ENCODE measurements around the gene PTGER2.

Gene PTGER2

GRCh38 chr14:52279408-52279807, 34.7 kb upstream of the PTGER2 start:
- Histone ChIP-seq H2AFZ (ENCODE audit: low read depth, low read length) (no peak overlapping the region), H4K8ac (ENCODE audit: low read length) (no peak overlapping the region), H3K4ac (ENCODE audit: low read depth in 1 of 2, low read length in 2 of 2) (no peak overlapping the region), H3K18ac (ENCODE audit: low read depth in 1 of 2, low read length in 2 of 2) (no peak overlapping the region), H2BK15ac (ENCODE audit: low read depth, poor library complexity, severe bottlenecking) (no peak overlapping the region), H3K23ac (ENCODE audit: low read length in 2 of 2) (no peak overlapping the region), H3K4me1 (ENCODE audit: control insufficient read depth, insufficient read depth, low read depth, low read length) (no peaks in the 10 kb centered on the region), H2BK5ac (ENCODE audit: low read depth, low read length, poor library complexity, severe bottlenecking) (no peak overlapping the region), H3K4me2 (ENCODE audit: low read length, poor library complexity, severe bottlenecking) (no peak overlapping the region), H3K27me3 (ENCODE audit: control insufficient read depth in 1 of 2, insufficient read depth in 1 of 2, low read length in 2 of 2) (peaks cover 0 to 11% of the 10 kb centered on the region in 2 experiments), H3K79me1 (replicated peaks; ENCODE audit: low read length, poor library complexity, severe bottlenecking) (no peaks in the 10 kb centered on the region), H2BK120ac (ENCODE audit: low read depth, low read length) (no peak overlapping the region), H2BK12ac (ENCODE audit: low read length in 2 of 2) (no peak overlapping the region), H3K9ac (ENCODE audit: low read length) (no peak overlapping the region), H3K27ac (ENCODE audit: low read length, poor library complexity, severe bottlenecking) (no peak overlapping the region), H4K91ac (ENCODE audit: low read length) (no peak overlapping the region), H3K14ac (ENCODE audit: low read length in 2 of 2) (no peak overlapping the region), H3K36me3 (ENCODE audit: control insufficient read depth in 1 of 2, insufficient read depth in 2 of 2, low read depth in 1 of 2, low read length in 2 of 2) (no peaks in the 10 kb centered on the region), H3K4me3 (ENCODE audit: insufficient read depth in 1 of 2, low read depth in 1 of 2, low read length in 2 of 2) (no peak overlapping the region), H2AK5ac (ENCODE audit: low read length, severe bottlenecking) (no peak overlapping the region), H3K9me3 (ENCODE audit: control insufficient read depth, low read length) (no peaks in the 10 kb centered on the region)
- peak; percentile 39 for DNase-seq
- 39% methylated on average over 2 of the region's 3 CpGs for WGBS

- no peak overlapping the region for H2BK12ac ChIP-seq (ENCODE audit: low read length in 2 of 2)
- no peak overlapping the region for H3K4me2 ChIP-seq (ENCODE audit: low read length, poor library complexity, severe bottlenecking)
- no peak overlapping the region for H3K27ac ChIP-seq (ENCODE audit: low read length, poor library complexity, severe bottlenecking)
- WGBS = 65% methylated on average over 2 of the region's 2 CpGs
- H2AFZ ChIP-seq (ENCODE audit: low read depth, low read length) = no peak overlapping the region
- H2BK120ac ChIP-seq (ENCODE audit: low read depth, low read length) = no peak overlapping the region
- no peak overlapping the region for H3K14ac ChIP-seq (ENCODE audit: low read length in 2 of 2)
- H3K9ac ChIP-seq (ENCODE audit: low read length) = no peak overlapping the region
- H3K27me3 ChIP-seq (ENCODE audit: control insufficient read depth in 1 of 2, insufficient read depth in 1 of 2, low read length in 2 of 2) = peaks cover 0 to 11% of the 10 kb centered on the region in 2 experiments
- H3K23ac ChIP-seq (ENCODE audit: low read length in 2 of 2) = no peak overlapping the region
- H4K91ac ChIP-seq (ENCODE audit: low read length) = no peak overlapping the region
- H2BK15ac ChIP-seq (ENCODE audit: low read depth, poor library complexity, severe bottlenecking) = no peak overlapping the region
- H3K4me1 ChIP-seq (ENCODE audit: control insufficient read depth, insufficient read depth, low read depth, low read length) = peaks cover 2% of the 10 kb centered on the region
- DNase-seq = no peak
- H3K79me1 ChIP-seq (replicated peaks; ENCODE audit: low read length, poor library complexity, severe bottlenecking) = no peaks in the 10 kb centered on the region
- no peaks in the 10 kb centered on the region for H3K9me3 ChIP-seq (ENCODE audit: control insufficient read depth, low read length)
- no peak overlapping the region for H2AK5ac ChIP-seq (ENCODE audit: low read length, severe bottlenecking)
- H3K36me3 ChIP-seq (ENCODE audit: control insufficient read depth in 1 of 2, insufficient read depth in 2 of 2, low read depth in 1 of 2, low read length in 2 of 2) = no peaks in the 10 kb centered on the region
- no peak overlapping the region for H2BK5ac ChIP-seq (ENCODE audit: low read depth, low read length, poor library complexity, severe bottlenecking)
- no peak overlapping the region for H3K4ac ChIP-seq (ENCODE audit: low read depth in 1 of 2, low read length in 2 of 2)
- no peak overlapping the region for H3K18ac ChIP-seq (ENCODE audit: low read depth in 1 of 2, low read length in 2 of 2)
- H3K4me3 ChIP-seq (ENCODE audit: insufficient read depth in 1 of 2, low read depth in 1 of 2, low read length in 2 of 2) = no peak overlapping the region
- no peak overlapping the region for H4K8ac ChIP-seq (ENCODE audit: low read length)
These were observed 31.0 kb upstream of the PTGER2 start for GRCh38 chr14:52283099-52283498.

GRCh38 chr14:52286661-52287649, 27.2 kb upstream of the PTGER2 start:
- Histone ChIP-seq H3K27ac (ENCODE audit: low read length, poor library complexity, severe bottlenecking) (no peak overlapping the region), H4K91ac (ENCODE audit: low read length) (no peak overlapping the region), H3K4me2 (ENCODE audit: low read length, poor library complexity, severe bottlenecking) (no peak overlapping the region), H3K14ac (ENCODE audit: low read length in 2 of 2) (no peak overlapping the region), H3K9me3 (ENCODE audit: control insufficient read depth, low read length) (no peaks in the 10 kb centered on the region), H3K4me1 (ENCODE audit: control insufficient read depth, insufficient read depth, low read depth, low read length) (peaks cover 2% of the 10 kb centered on the region), H2BK15ac (ENCODE audit: low read depth, poor library complexity, severe bottlenecking) (no peak overlapping the region), H3K4ac (ENCODE audit: low read depth in 1 of 2, low read length in 2 of 2) (no peak overlapping the region), H3K36me3 (ENCODE audit: control insufficient read depth in 1 of 2, insufficient read depth in 2 of 2, low read depth in 1 of 2, low read length in 2 of 2) (no peaks in the 10 kb centered on the region), H3K9ac (ENCODE audit: low read length) (no peak overlapping the region), H2BK120ac (ENCODE audit: low read depth, low read length) (no peak overlapping the region), H3K18ac (ENCODE audit: low read depth in 1 of 2, low read length in 2 of 2) (no peak overlapping the region), H3K4me3 (ENCODE audit: insufficient read depth in 1 of 2, low read depth in 1 of 2, low read length in 2 of 2) (no peak overlapping the region), H2AFZ (ENCODE audit: low read depth, low read length) (no peak overlapping the region), H3K79me1 (replicated peaks; ENCODE audit: low read length, poor library complexity, severe bottlenecking) (no peaks in the 10 kb centered on the region), H2BK5ac (ENCODE audit: low read depth, low read length, poor library complexity, severe bottlenecking) (no peak overlapping the region), H2AK5ac (ENCODE audit: low read length, severe bottlenecking) (no peak overlapping the region), H4K8ac (ENCODE audit: low read length) (no peak overlapping the region), H3K27me3 (ENCODE audit: control insufficient read depth in 1 of 2, insufficient read depth in 1 of 2, low read length in 2 of 2) (peaks cover 0 to 5% of the 10 kb centered on the region in 2 experiments), H3K23ac (ENCODE audit: low read length in 2 of 2) (no peak overlapping the region), H2BK12ac (ENCODE audit: low read length in 2 of 2) (no peak overlapping the region)
- 91% methylated on average over 2 of the region's 4 CpGs for WGBS
- DNase-seq = peak; percentile 18

GRCh38 chr14:52296378-52296777, 17.7 kb upstream of the PTGER2 start:
- 94% methylated on average over 2 of the region's 2 CpGs for WGBS

More at GRCh38 chr14:52296378-52296777, 17.7 kb upstream of the PTGER2 start:
- Histone ChIP-seq H4K91ac (ENCODE audit: low read length) (no peak overlapping the region), H3K4me1 (ENCODE audit: control insufficient read depth, insufficient read depth, low read depth, low read length) (peaks cover 2% of the 10 kb centered on the region), H3K23ac (ENCODE audit: low read length in 2 of 2) (no peak overlapping the region), H3K79me1 (replicated peaks; ENCODE audit: low read length, poor library complexity, severe bottlenecking) (no peaks in the 10 kb centered on the region), H2BK5ac (ENCODE audit: low read depth, low read length, poor library complexity, severe bottlenecking) (no peak overlapping the region), H2AFZ (ENCODE audit: low read depth, low read length) (no peak overlapping the region), H2BK120ac (ENCODE audit: low read depth, low read length) (no peak overlapping the region), H2AK5ac (ENCODE audit: low read length, severe bottlenecking) (no peak overlapping the region), H3K36me3 (ENCODE audit: control insufficient read depth in 1 of 2, insufficient read depth in 2 of 2, low read depth in 1 of 2, low read length in 2 of 2) (no peaks in the 10 kb centered on the region), H3K27ac (ENCODE audit: low read length, poor library complexity, severe bottlenecking) (no peak overlapping the region), H2BK12ac (ENCODE audit: low read length in 2 of 2) (no peak overlapping the region), H3K4me3 (ENCODE audit: insufficient read depth in 1 of 2, low read depth in 1 of 2, low read length in 2 of 2) (no peak overlapping the region), H3K9me3 (ENCODE audit: control insufficient read depth, low read length) (no peaks in the 10 kb centered on the region), H3K9ac (ENCODE audit: low read length) (no peak overlapping the region), H3K14ac (ENCODE audit: low read length in 2 of 2) (no peak overlapping the region), H3K4me2 (ENCODE audit: low read length, poor library complexity, severe bottlenecking) (no peak overlapping the region), H2BK15ac (ENCODE audit: low read depth, poor library complexity, severe bottlenecking) (no peak overlapping the region), H4K8ac (ENCODE audit: low read length) (no peak overlapping the region), H3K4ac (ENCODE audit: low read depth in 1 of 2, low read length in 2 of 2) (no peak overlapping the region), H3K27me3 (ENCODE audit: control insufficient read depth in 1 of 2, insufficient read depth in 1 of 2, low read length in 2 of 2) (no peaks in the 10 kb centered on the region), H3K18ac (ENCODE audit: low read depth in 1 of 2, low read length in 2 of 2) (no peak overlapping the region)
- DNase-seq = no peak

Measured in mesenchymal stem cell (in vitro differentiated cells and primary cell).